Esophagus muscularis mucosa (tissue), 4 donors: ENCODE measurements around the gene NUP188.

Experiments
- CTCF ChIP-seq, 3 experiments: fragments of 200-600 bp in 2 of 3; fragments of 450-650 bp in 1 of 3; sonication (generic) in 2 of 3; IDR thresholded peaks; one replicate each; pipeline ENCODE4 v1.5.1; 2017 to 2019; ENCODE audit warnings: antibody characterized with exemption in 3 of 3, mild to moderate bottlenecking in 2 of 3, moderate library complexity in 1 of 3
- EP300 ChIP-seq: sonication (generic); formaldehyde crosslinking; IDR thresholded peaks from one replicate; pipeline ENCODE4 v1.6.1; 2017; ENCODE audit warnings: antibody characterized with exemption
- POLR2A ChIP-seq: fragments of 450-650 bp; IDR thresholded peaks from one replicate; pipeline ENCODE4 v1.6.1; 2017; ENCODE audit warnings: antibody characterized with exemption, moderate library complexity, mild to moderate bottlenecking, low read depth
- POLR2AphosphoS5 ChIP-seq, 2 donors: sonication (generic); formaldehyde crosslinking; IDR thresholded peaks; one replicate each; pipeline ENCODE4 v1.6.1; 2017; ENCODE audit warnings: antibody characterized with exemption in 2 of 2

DNA sequence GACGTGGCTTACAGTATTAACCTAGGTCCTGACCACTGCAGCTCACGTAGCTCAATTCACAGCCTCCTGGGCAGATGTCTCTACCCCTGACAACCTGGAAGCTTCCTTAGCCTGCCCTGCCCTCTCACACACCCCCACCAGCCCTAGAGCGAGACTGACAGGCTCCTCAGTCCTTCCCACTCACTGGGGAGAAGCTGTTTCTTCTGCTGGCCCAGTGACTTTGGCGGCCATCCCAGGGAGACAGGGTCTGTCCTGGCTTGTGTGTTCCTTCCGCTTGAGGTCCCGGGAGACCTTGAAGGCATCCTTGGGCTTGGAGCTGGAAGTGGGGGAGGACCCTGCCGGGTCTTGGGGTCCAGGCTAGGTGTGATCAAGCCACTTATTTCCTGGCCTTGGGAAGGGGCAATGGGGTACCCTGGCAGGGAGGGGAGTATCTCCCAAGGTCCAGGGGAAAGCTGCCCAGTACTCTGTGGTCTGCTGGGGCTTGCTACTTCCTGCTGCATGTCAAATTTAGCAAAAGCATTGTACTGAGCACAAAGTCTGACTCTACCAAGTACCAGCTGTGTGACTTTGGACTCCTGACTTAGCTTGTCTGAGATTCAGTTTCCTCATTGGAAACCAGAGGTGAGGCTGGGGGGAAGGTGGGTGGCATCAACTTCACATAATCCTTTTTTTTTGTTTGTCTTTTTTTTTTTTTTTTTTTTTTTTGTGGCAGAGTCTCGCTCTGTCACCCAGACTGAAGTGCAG, 90.8 kb downstream of the NUP188 start:
- TF ChIP-seq CTCF (IDR thresholded peaks at IDR 0.05), result no peak
- TF ChIP-seq POLR2A, result no peak
- no peak for TF ChIP-seq EP300
- no peak for TF ChIP-seq POLR2AphosphoS5 (IDR thresholded peaks at IDR 0.05)
